Esophagus squamous epithelium (tissue), 4 donors: ENCODE data around the gene AFAP1L1.

Source experiments
- CTCF ChIP-seq, 6 experiments: fragments of 450-650 bp in 4 of 6; fragments of 200-600 bp in 2 of 6; sonication (generic) in 2 of 6; IDR thresholded peaks; one replicate each; pipeline ENCODE4 v1.5.1; 2016 to 2019; ENCODE audit warnings: antibody characterized with exemption in 6 of 6, mild to moderate bottlenecking in 4 of 6, moderate library complexity in 4 of 6
- POLR2A ChIP-seq, 4 donors: fragments of 450-650 bp; IDR thresholded peaks; one replicate each; pipeline ENCODE4 v1.6.1; 2017; ENCODE audit warnings: antibody characterized with exemption in 4 of 4, mild to moderate bottlenecking in 4 of 4, moderate library complexity in 3 of 4

DNA sequence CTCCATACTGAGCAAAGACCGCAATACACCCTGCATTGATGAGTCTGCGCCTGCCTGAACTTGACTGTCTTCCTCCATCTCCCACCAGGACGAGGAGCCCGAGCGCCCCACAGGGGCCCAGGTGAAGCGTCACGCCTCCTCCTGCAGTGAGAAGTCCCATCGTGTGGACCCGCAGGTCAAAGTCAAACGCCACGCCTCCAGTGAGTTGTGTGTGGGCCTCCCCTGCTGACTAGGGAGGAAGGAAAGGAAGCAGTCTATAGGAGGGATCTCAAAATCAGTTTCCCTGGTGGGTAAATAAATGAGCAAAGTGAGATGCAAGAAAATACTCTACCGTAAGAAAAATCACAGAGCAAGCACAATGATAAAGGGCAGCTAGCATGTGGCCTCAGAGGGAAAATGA is 50.9 kb downstream of the AFAP1L1 start:
- no peak for TF ChIP-seq POLR2A (IDR thresholded peaks at IDR 0.05)
- TF ChIP-seq CTCF (IDR thresholded peaks at IDR 0.05) = no peak
